Measurements from ENCODE around the gene SDR42E2.

Gene SDR42E2

DNA sequence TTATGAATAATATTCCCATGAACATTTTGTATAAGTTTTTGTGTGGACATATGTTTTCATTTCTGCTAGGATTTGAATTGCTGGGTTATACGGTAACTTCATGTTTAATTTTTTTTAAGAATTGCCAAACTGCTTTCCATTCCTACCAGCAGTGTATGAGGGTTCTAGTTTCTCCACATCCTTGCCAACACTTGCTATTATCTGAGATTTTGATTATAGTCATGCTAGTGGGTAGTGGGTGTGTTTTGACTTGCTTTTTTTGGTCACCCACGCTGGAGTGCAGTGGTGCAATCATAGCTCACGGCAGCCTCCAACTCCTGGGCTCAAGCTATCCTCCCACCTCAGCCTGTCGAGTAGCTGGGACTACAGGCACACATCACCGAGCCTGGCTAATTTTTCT is 40.8 kb downstream of the SDR42E2 start:
- in situ Hi-C loops (cut with MboI; ENCODE audit: low sequenced_read_pairs, unreplicated experiment), result no loop called here
- TF ChIP-seq, protein P1, sequence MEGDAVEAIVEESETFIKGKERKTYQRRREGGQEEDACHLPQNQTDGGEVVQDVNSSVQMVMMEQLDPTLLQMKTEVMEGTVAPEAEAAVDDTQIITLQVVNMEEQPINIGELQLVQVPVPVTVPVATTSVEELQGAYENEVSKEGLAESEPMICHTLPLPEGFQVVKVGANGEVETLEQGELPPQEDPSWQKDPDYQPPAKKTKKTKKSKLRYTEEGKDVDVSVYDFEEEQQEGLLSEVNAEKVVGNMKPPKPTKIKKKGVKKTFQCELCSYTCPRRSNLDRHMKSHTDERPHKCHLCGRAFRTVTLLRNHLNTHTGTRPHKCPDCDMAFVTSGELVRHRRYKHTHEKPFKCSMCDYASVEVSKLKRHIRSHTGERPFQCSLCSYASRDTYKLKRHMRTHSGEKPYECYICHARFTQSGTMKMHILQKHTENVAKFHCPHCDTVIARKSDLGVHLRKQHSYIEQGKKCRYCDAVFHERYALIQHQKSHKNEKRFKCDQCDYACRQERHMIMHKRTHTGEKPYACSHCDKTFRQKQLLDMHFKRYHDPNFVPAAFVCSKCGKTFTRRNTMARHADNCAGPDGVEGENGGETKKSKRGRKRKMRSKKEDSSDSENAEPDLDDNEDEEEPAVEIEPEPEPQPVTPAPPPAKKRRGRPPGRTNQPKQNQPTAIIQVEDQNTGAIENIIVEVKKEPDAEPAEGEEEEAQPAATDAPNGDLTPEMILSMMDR (IDR thresholded peaks at IDR 0.05; ENCODE audit: borderline replicate concordance, control extremely low read depth, extremely low read depth, insufficient read depth, missing control alignments), result no peak
- no peak for DNase-seq (ENCODE audit: low spot score)

DNA sequence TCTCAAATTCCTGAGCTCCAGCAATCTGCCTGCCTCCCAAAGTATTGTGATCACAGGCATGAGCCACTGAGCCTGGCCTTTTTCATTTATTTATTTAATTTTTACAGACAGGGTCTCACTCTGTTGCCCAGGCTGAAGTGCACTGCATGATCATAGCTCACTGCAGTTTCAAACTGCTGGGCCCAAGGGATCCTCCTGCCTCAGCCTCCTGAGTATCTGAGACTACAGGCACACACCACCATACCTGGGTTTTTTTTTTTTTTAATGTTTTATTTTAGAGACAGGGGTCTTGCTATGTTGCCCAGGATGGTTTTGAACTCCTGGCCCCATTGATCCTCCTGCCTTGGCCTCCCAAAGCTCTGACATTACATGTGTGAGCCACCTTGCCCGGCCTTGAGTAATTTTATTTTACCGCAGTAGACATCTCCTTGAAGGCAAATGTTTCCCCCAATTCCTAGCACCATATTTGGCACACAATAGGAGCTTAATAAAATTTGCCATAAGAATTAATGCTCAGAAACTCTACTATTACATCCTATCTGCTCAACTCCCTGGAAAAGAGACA is 41.9 kb downstream of the SDR42E2 start:
- no peak for DNase-seq (ENCODE audit: low spot score)
- in situ Hi-C loops (cut with MboI; ENCODE audit: low sequenced_read_pairs, unreplicated experiment), result no loop called here
- TF ChIP-seq, protein P1 (IDR thresholded peaks at IDR 0.05; ENCODE audit: borderline replicate concordance, control extremely low read depth, extremely low read depth, insufficient read depth, missing control alignments), result no peak

DNA sequence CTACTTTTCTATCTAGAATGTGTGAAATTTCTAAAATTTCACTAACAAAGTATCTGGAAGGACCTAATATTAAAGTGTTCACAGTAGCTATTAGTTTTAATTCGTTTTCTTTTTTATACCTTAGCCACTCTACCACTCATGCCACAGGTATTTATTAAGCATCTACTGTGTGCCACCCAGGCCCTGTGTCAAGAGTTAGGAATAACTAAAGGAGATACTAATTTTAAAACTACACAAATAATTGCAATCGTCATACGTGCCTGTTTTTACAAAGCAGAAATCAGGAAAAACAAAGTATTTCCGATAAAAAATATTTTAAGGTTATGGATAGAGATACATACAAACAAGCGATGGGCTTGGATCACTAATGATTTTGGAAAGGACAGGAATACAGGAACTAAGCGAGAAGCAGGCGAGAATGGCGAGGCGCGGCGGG is 43.3 kb downstream of the SDR42E2 start:
- TF ChIP-seq, protein P1 (IDR thresholded peaks at IDR 0.05; ENCODE audit: borderline replicate concordance, control extremely low read depth, extremely low read depth, insufficient read depth, missing control alignments), result no peak
- no peak for DNase-seq (ENCODE audit: low spot score)
- in situ Hi-C loops (cut with MboI; ENCODE audit: low sequenced_read_pairs, unreplicated experiment), result no loop called here

- TF ChIP-seq, protein P1 (IDR thresholded peaks at IDR 0.05; ENCODE audit: borderline replicate concordance, control extremely low read depth, extremely low read depth, insufficient read depth, missing control alignments), result peak; percentile 79
- DNase-seq (ENCODE audit: low spot score), result peak; percentile 94
- in situ Hi-C loops (cut with MboI; ENCODE audit: low sequenced_read_pairs, unreplicated experiment), result no loop called here
Observed at GRCh38 chr16:22206013-22206841, 43.9 kb downstream of the SDR42E2 start, which contains the start of gene EEF2K. EEF2K (plus strand) TSS chr16:22206278; CDS start chr16:22225730, 19,452 bp downstream.

- in situ Hi-C loops (cut with MboI; ENCODE audit: low sequenced_read_pairs, unreplicated experiment), result no loop called here
- peak; percentile 81 for DNase-seq (ENCODE audit: low spot score)
- TF ChIP-seq, protein P1 (IDR thresholded peaks at IDR 0.05; ENCODE audit: borderline replicate concordance, control extremely low read depth, extremely low read depth, insufficient read depth, missing control alignments), result no peak
Observed at GRCh38 chr16:22206842-22207714, 44.8 kb downstream of the SDR42E2 start.

GRCh38 chr16:22207715-22208360 is 45.5 kb downstream of the SDR42E2 start:
- in situ Hi-C loops (cut with MboI; ENCODE audit: low sequenced_read_pairs, unreplicated experiment), result no loop called here
- TF ChIP-seq, protein P1 (IDR thresholded peaks at IDR 0.05; ENCODE audit: borderline replicate concordance, control extremely low read depth, extremely low read depth, insufficient read depth, missing control alignments), result no peak
- DNase-seq (ENCODE audit: low spot score), result no peak

Data from GM13976 (cell line).